Stomach (tissue), 9 donors: ENCODE data around the gene PHRF1. TPM values are rescaled to one million over a fixed set of nuclear protein-coding genes. Genes with fewer than 3 reads are reported as not detected.

Experiments
- DNase-seq, 2 donors: peaks; one replicate each; pipeline versions ENCODE4 v3.0.0 to v3.0.0-alpha.2; 2013 to 2019
- H3K27ac ChIP-seq, 5 donors: fragments of 200-600 bp in 4 of 5; sonication (generic) in 4 of 5; one replicate each; pipeline ENCODE4 v1.5.1; 2013 to 2019; ENCODE audit warnings: mild to moderate bottlenecking in 1 of 5, moderate library complexity in 1 of 5
- H3K27me3 ChIP-seq, 3 donors: fragments of 200-600 bp; sonication (generic); one replicate each; pipeline ENCODE4 v1.5.1; 2017 to 2019; ENCODE audit warnings: mixed run types in 1 of 3
- H3K36me3 ChIP-seq, 4 donors: fragments of 200-600 bp; sonication (generic); 1 replicate in 3 of 4; 2 replicates in 1 of 4; pipeline ENCODE4 v1.5.1; 2016 to 2019
- H3K4me1 ChIP-seq, 4 donors: fragments of 200-600 bp; sonication (generic); one replicate each; pipeline ENCODE4 v1.5.1; 2016 to 2019
- H3K4me3 ChIP-seq, 4 donors: fragments of 200-600 bp; sonication (generic) in 3 of 4; one replicate each; pipeline ENCODE4 v1.5.1; 2016 to 2019; ENCODE audit warnings: mild to moderate bottlenecking in 1 of 4
- H3K9me3 ChIP-seq, 4 donors: fragments of 200-600 bp; sonication (generic); one replicate each; pipeline ENCODE4 v1.5.1; 2016 to 2019
- CTCF ChIP-seq, 7 experiments: fragments of 450-650 bp in 4 of 7; fragments of 200-600 bp in 3 of 7; sonication (generic) in 3 of 7; IDR thresholded peaks; one replicate each; pipeline ENCODE4 v1.5.1; 2016 to 2019; ENCODE audit warnings: antibody characterized with exemption in 7 of 7, control low read depth in 2 of 7, mild to moderate bottlenecking in 1 of 7
- EP300 ChIP-seq: sonication (generic); formaldehyde crosslinking; IDR thresholded peaks from one replicate; pipeline ENCODE4 v1.6.1; 2017; ENCODE audit warnings: antibody characterized with exemption
- POLR2A ChIP-seq, 4 donors: fragments of 450-650 bp; IDR thresholded peaks; one replicate each; pipeline ENCODE4 v1.6.1; 2016; ENCODE audit warnings: antibody characterized with exemption in 4 of 4, control low read depth in 2 of 4, mild to moderate bottlenecking in 1 of 4, moderate library complexity in 1 of 4
- POLR2AphosphoS5 ChIP-seq, 3 donors: sonication (generic); formaldehyde crosslinking; IDR thresholded peaks; one replicate each; pipeline ENCODE4 v1.6.1; 2016; ENCODE audit warnings: antibody characterized with exemption in 3 of 3
- WGBS, 5 donors: extraction: QIAGEN DNeasy Blood & Tissue Kit in 3 of 5; methylation state at CpG; one replicate each; pipeline versions ENCODE4 v1.1.5 to v1.1.7; 2013 to 2018; 5-methylcytosine and 5-hydroxymethylcytosine counted together
- intact Hi-C: fragments of 100-400 bp; cut with DNase I; formaldehyde crosslinking; loops from one replicate; pipeline ENCODE4 v1.15.1; 2023; ENCODE audit warnings: low total_unique reads
- polyA plus RNA-seq, 3 donors: library from polyadenylated mRNA; stranded (reverse); fragments of 200-250 nt; gene quantifications; one replicate each; pipeline ENCODE4 v1.2.3, GENCODE V29; 2013
- total RNA-seq, 5 donors: library from RNA; depleted of rRNA; stranded (reverse); fragments of >200 nt; gene quantifications; one replicate each; pipeline versions ENCODE4 v1.1.0 to v1.2.3, GENCODE V29; 2014 to 2016
- donor health status: healthy with polysubstance abuse.
- donor health status: Bipolar disorder and iron deficiency.
- donor health status: healthy.

Gene PHRF1
- total and polyA plus RNA-seq, 8 donors = 7.9 to 60.8 (median 19.5) TPM

DNA sequence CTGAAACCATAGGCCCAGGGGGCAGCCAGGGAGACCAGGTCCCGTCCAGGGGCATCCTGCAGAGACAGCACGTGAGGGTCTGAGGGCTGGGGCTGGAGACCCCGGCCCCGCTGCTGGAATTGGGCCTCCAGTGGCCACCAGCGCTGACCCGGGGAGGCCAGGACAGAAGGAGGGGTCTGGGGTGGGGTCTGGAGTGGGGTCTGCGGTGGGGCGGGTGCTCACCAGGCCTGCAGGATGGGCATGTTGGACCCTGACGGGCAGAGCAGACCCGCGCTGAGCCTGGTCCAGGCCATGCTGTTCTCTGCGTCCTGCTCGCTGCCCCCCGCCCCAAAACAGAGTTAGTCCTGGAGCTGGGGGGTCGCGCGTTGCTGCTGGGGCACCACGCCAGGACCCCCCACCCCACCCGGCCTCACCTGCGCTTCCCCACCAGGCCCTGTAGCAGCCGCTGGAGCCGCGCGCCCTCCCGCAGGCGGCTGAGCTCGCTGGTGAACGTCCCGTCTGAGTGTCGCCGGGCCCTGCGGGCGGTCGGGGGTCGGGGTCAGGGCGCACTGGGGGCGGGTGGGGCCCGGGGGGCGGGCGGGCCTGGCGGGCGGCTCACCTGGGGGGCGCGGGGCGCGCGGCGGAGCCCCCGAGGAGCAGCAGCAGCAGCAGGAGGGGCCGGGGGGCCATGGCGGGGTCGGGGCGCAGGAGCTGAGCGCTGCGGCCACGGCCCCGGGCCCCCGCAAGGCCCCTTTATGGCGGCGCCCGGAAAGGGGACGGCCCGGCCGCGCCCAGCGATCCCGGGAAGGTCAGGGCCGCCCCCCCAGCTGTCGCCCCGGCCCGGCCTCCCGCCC lies 50.4 kb downstream of the PHRF1 start, which contains the start of gene SCT:
Gene SCT, minus strand, starts transcription at position 707 of the 833 bp plus-strand sequence. Its CDS starts 38 bp downstream, at position 669.
- Histone ChIP-seq H3K4me3 (no peak within 1 kb of the TSS), H3K36me3 (peaks cover 0 to 18% (median 3%) of the 10 kb centered on the region in 4 donors), H3K9me3 (no peaks in the 10 kb centered on the region), H3K4me1 (peaks cover 27 to 47% (median 35%) of the 10 kb centered on the region in 4 donors), H3K27ac (peak within 1 kb of the TSS in 1 of 5 donors; percentile 70), H3K27me3 (peaks cover 0 to 45% (median 29%) of the 10 kb centered on the region in 3 donors)
- 11 to 59% (median 13%) methylated on average over 8 to 63 of the region's 72 CpGs for WGBS, 5 donors
- DNase-seq = peak in 1 of 2 donors; percentile 48
- intact Hi-C loops = no loop called here
- TF ChIP-seq POLR2A (IDR thresholded peaks at IDR 0.05) (no peak), POLR2AphosphoS5 (IDR thresholded peaks at IDR 0.05) (no peak), CTCF (IDR thresholded peaks at IDR 0.05) (no peak), EP300 (no peak)

DNA sequence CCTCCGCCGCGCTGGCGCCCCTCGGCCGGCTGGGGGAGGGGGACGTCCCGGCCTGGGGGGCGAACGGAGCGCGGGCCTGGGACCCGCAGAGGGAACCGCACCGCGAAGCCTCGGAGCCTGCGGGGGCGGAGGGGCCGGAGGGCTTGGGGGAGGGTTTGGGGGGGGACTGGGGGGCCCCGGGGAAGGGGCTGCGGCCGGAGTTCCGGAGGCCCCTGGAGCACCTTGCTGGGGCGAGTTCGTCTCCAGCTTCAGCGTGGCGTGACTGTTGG lies 51.0 kb downstream of the PHRF1 start:
- WGBS, 5 donors = 23 to 85% (median 52%) methylated on average over 4 to 28 of the region's 28 CpGs
- peaks cover 0 to 14% (median 3%) of the 10 kb centered on the region in 4 donors for H3K36me3 ChIP-seq
- DNase-seq = no peak
- H3K4me1 ChIP-seq = peaks cover 27 to 47% (median 35%) of the 10 kb centered on the region in 4 donors
- no peaks in the 10 kb centered on the region for H3K9me3 ChIP-seq
- TF ChIP-seq POLR2AphosphoS5 (IDR thresholded peaks at IDR 0.05) = no peak
- no peak for TF ChIP-seq EP300
- no peak for TF ChIP-seq CTCF (IDR thresholded peaks at IDR 0.05)
- TF ChIP-seq POLR2A (IDR thresholded peaks at IDR 0.05) = no peak
- H3K4me3 ChIP-seq = no peak overlapping the region
- peak overlapping the region in 1 of 5 donors; percentile 24 for H3K27ac ChIP-seq
- intact Hi-C loops = no loop called here
- H3K27me3 ChIP-seq = peaks cover 0 to 45% (median 29%) of the 10 kb centered on the region in 3 donors

GRCh38 chr11:628056-628455 lies 51.8 kb downstream of the PHRF1 start:
- TF ChIP-seq CTCF (IDR thresholded peaks at IDR 0.05) (no peak), EP300 (no peak), POLR2AphosphoS5 (IDR thresholded peaks at IDR 0.05) (no peak), POLR2A (IDR thresholded peaks at IDR 0.05) (no peak)
- intact Hi-C loops = no loop called here
- H3K4me3 ChIP-seq = no peak overlapping the region
- H3K36me3 ChIP-seq = peaks cover 0 to 10% (median 1%) of the 10 kb centered on the region in 4 donors
- H3K27me3 ChIP-seq = peaks cover 0 to 45% (median 29%) of the 10 kb centered on the region in 3 donors
- 93 to 96% (median 95%) methylated on average over 31 of the region's 31 CpGs for WGBS, 5 donors
- peak in 1 of 2 donors; percentile 6 for DNase-seq
- H3K27ac ChIP-seq = peak overlapping the region in 2 of 5 donors; percentile 12 to 70
- H3K9me3 ChIP-seq = no peaks in the 10 kb centered on the region
- peaks cover 27 to 47% (median 35%) of the 10 kb centered on the region in 4 donors for H3K4me1 ChIP-seq

GRCh38 chr11:629237-629583 lies 52.9 kb downstream of the PHRF1 start:
- H3K9me3 ChIP-seq = no peaks in the 10 kb centered on the region
- peak in 1 of 7 experiments; percentile 13 for TF ChIP-seq CTCF (IDR thresholded peaks at IDR 0.05)
- no peak for TF ChIP-seq POLR2AphosphoS5 (IDR thresholded peaks at IDR 0.05)
- no peak for TF ChIP-seq EP300
- no peak for TF ChIP-seq POLR2A (IDR thresholded peaks at IDR 0.05)
- no peak overlapping the region for H3K4me3 ChIP-seq
- peaks cover 26 to 41% (median 32%) of the 10 kb centered on the region in 4 donors for H3K4me1 ChIP-seq
- peaks cover 0 to 34% (median 29%) of the 10 kb centered on the region in 3 donors for H3K27me3 ChIP-seq
- H3K36me3 ChIP-seq = peaks cover 0 to 6% (median 0%) of the 10 kb centered on the region in 4 donors
- peak in 1 of 2 donors; percentile 62 for DNase-seq
- H3K27ac ChIP-seq = peak overlapping the region in 2 of 5 donors; percentile 35 to 70
- WGBS, 5 donors = 43 to 51% (median 51%) methylated on average over 10 of the region's 10 CpGs
- intact Hi-C loops = no loop called here
